ENCODE data around the gene ETFB. TPM values are rescaled to one million over a fixed set of nuclear protein-coding genes. Genes with fewer than 3 reads are reported as not detected.
A peak's percentile ranks its signal among the peaks of the same experiment; 100 is the strongest.

Gene ETFB
- total and polyA plus RNA-seq, 10 of the 15 experiments (the other 5 are each of a cell fraction or from before 2014, with no cell fraction given): 15.1 to 166 (median 87.8) TPM

DNA sequence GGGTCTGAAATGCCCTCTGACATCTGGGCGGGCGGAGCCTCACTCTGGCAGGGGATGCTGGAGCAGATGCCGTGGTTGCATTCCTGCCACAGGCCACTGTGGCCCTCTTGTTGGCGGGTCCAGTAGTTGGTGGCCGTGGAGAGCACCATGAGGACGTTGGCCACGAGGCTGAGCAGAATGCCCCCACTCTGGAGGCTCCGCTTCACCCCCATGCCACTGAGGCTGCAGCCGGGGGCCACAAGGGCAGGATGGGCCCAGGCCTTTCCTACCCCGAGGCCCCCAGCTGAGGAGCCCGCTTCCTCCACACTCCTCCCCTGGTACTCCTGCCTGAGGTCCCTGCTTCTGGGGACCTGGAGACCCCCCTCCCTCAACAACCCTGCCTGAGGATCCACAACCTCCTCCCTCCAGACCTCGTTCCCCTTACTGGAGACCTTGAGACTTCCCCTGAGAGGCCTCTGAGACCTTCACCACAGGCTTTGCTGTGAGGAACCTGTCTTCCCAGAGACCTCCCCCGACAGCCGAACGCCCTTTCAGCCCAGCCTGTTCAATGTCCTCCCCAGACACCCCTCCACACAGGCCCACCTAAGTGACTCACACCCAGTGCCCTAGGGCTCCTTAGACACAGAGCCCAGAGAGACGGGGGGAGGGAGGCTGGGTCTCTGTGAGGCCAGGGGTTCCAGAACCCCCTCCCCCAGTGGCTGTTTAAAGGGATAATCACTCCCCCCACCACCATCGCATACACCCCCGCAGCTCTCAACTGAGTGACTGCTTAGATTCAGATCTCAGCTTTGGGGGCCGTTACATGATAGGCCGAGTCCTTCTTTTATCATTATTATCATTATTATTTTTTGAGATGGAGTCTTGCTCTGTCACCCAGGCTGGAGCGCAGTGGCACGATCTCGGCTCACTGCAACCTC, 2.4 kb upstream of the ETFB start, which contains the start of gene CLDND2:
TSS of gene CLDND2 (minus strand) at position 638 of the 917 bp plus-strand sequence. CDS start at position 212, 426 bp downstream.
- RAD21 ChIA-PET (ENCODE audit: unreplicated experiment): interaction anchor here (0.5 to 2.3 kb wide), 7 partner anchors 8 to 48 kb away, joined by 3 to 34 read pairs (median 6); partner anchors contain the start of gene SIGLEC10
- no TSS peak for BruUV-seq (replicated peaks)
- H3K9me3 ChIP-seq (replicated peaks; ENCODE audit: control insufficient read depth, insufficient read depth, low read length): no peaks in the 10 kb centered on the region

More for the DNA sequence above, 2.4 kb upstream of the ETFB start, which contains the start of gene CLDND2:
- intact Hi-C loops (cut with micrococcal nuclease; ENCODE audit: unreplicated experiment) (no loop called here), in situ Hi-C loops (cut with MboI) (loop anchor here (10.0 to 25.0 kb wide), 2 partner anchors 554 to 1031 kb away; partner anchors contain the start of gene KCNC3)
- ChIA-PET CTCF (interaction anchor here (0.6 to 2.4 kb wide), 8 partner anchors 8 to 72 kb away, joined by 3 to 12 read pairs (median 4); no protein-coding TSS in a partner anchor), SMC1A (ENCODE audit: uncharacterized antibody, unreplicated experiment) (interaction anchor here (1.2 to 1.9 kb wide), 4 partner anchors 7 to 49 kb away, joined by 5 to 10 read pairs (median 6); partner anchors contain the start of gene SIGLEC10), POLR2A (interaction anchor here (1.1 to 2.8 kb wide), 8 partner anchors 8 to 73 kb away, joined by 3 to 64 read pairs (median 8); partner anchors contain the start of gene SIGLEC10)
- Histone ChIP-seq H3K36me3 (ENCODE audit: control insufficient read depth in 2 of 2, insufficient read depth in 2 of 2, low read length in 1 of 2) (no peaks in the 10 kb centered on the region), H3K27ac (ENCODE audit: control insufficient read depth, insufficient read depth) (peak within 1 kb of the TSS; percentile 56), H4K20me1 (ENCODE audit: control insufficient read depth, insufficient read depth) (no peaks in the 10 kb centered on the region), H2AFZ (ENCODE audit: control insufficient read depth, low read depth, low read length) (peak within 1 kb of the TSS; percentile 85), H3K27me3 (replicated peaks in 1 of 2; ENCODE audit: control insufficient read depth in 2 of 2, insufficient read depth in 2 of 2, low read length in 1 of 2) (no peaks in the 10 kb centered on the region), H3K4me3 (peak within 1 kb of the TSS; percentile 82), H3K4me1 (ENCODE audit: control insufficient read depth, insufficient read depth, low read length) (peaks cover 32% of the 10 kb centered on the region), H3K79me2 (ENCODE audit: control insufficient read depth, insufficient read depth, low read length) (peaks cover 18% of the 10 kb centered on the region), H3K9ac (ENCODE audit: control insufficient read depth, insufficient read depth, low read length) (peak within 1 kb of the TSS; percentile 52), H3K4me2 (ENCODE audit: control insufficient read depth, insufficient read depth) (peak within 1 kb of the TSS; percentile 89)
- 54% methylated on average over 22 of the region's 23 CpGs for WGBS (ENCODE audit: insufficient coverage, insufficient replicate concordance, low lambda C conversion rate, missing lambda C conversion rate)
- FAIRE-seq: no peak
- TF ChIP-seq LARP7 (IDR thresholded peaks at IDR 0.05) (peak; percentile 43; the same call in 1 of the 2 replicates), SUPT20H (IDR thresholded peaks at IDR 0.05; ENCODE audit: borderline replicate concordance, control insufficient read depth, low read depth, low read length) (no peak)
- no peak for DNase-seq (ENCODE audit: low read depth, low spot score)
- ATAC-seq: no peak
